ENCODE measurements around the gene ANP32E.
"Not testable (repeated sequence)": the region's sequence is repeated elsewhere in the genome, so short reads cannot be mapped to it uniquely, and the experiment has no call there.

The ANP32E gene

DNA sequence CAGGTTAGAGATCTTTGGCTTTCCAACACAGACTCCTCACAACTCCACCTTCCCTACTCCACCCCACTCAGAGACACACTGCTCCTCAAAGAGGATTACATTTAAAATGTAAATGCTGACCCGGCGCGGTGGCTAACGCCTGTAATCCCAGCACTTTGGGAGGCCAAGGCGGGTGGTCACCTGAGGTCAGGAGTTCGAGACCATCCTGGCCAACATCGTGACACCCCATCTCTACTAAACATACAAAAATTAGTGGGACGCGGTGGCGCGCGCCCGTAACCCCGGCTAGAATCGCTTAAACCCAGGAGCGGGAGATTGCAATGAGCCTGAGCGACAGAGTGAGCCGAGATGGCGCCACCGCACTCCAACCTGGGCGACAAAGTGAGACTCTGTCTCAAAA, 1.8 kb upstream of the ANP32E start:
- no peak overlapping the region for H3K4me2 ChIP-seq (ENCODE audit: low read length, poor library complexity, severe bottlenecking)
- no peak overlapping the region for H2BK15ac ChIP-seq (ENCODE audit: low read depth, poor library complexity, severe bottlenecking)
- H2AFZ ChIP-seq (ENCODE audit: low read depth, low read length): no peak overlapping the region
- H4K8ac ChIP-seq (ENCODE audit: low read length): no peak overlapping the region
- H3K4me3 ChIP-seq (ENCODE audit: insufficient read depth in 1 of 2, low read depth in 1 of 2, low read length in 2 of 2): no peak overlapping the region
- no peak overlapping the region for H3K4ac ChIP-seq (ENCODE audit: low read depth in 1 of 2, low read length in 2 of 2)
- no peak overlapping the region for H3K27ac ChIP-seq (ENCODE audit: low read length, poor library complexity, severe bottlenecking)
- no peaks in the 10 kb centered on the region for H3K36me3 ChIP-seq (ENCODE audit: control insufficient read depth in 1 of 2, insufficient read depth in 2 of 2, low read depth in 1 of 2, low read length in 2 of 2)
- no peak overlapping the region for H3K23ac ChIP-seq (ENCODE audit: low read length in 2 of 2)
- no peak overlapping the region for H3K14ac ChIP-seq (ENCODE audit: low read length in 2 of 2)
- peaks cover 4% of the 10 kb centered on the region for H3K4me1 ChIP-seq (ENCODE audit: control insufficient read depth, insufficient read depth, low read depth, low read length)
- WGBS: over 99% methylated on average over 19 of the region's 21 CpGs
- H3K79me1 ChIP-seq (replicated peaks; ENCODE audit: low read length, poor library complexity, severe bottlenecking): no peaks in the 10 kb centered on the region
- H2BK5ac ChIP-seq (ENCODE audit: low read depth, low read length, poor library complexity, severe bottlenecking): no peak overlapping the region
- H2BK120ac ChIP-seq (ENCODE audit: low read depth, low read length): no peak overlapping the region
- DNase-seq: no peak
- H3K18ac ChIP-seq (ENCODE audit: low read depth in 1 of 2, low read length in 2 of 2): no peak overlapping the region
- H3K27me3 ChIP-seq (ENCODE audit: control insufficient read depth in 1 of 2, insufficient read depth in 1 of 2, low read length in 2 of 2): no peaks in the 10 kb centered on the region
- no peak overlapping the region for H2AK5ac ChIP-seq (ENCODE audit: low read length, severe bottlenecking)
- H2BK12ac ChIP-seq (ENCODE audit: low read length in 2 of 2): no peak overlapping the region
- no peak overlapping the region for H4K91ac ChIP-seq (ENCODE audit: low read length)
- H3K9me3 ChIP-seq (ENCODE audit: control insufficient read depth, low read length): no peaks in the 10 kb centered on the region
- H3K9ac ChIP-seq (ENCODE audit: low read length): no peak overlapping the region

DNA sequence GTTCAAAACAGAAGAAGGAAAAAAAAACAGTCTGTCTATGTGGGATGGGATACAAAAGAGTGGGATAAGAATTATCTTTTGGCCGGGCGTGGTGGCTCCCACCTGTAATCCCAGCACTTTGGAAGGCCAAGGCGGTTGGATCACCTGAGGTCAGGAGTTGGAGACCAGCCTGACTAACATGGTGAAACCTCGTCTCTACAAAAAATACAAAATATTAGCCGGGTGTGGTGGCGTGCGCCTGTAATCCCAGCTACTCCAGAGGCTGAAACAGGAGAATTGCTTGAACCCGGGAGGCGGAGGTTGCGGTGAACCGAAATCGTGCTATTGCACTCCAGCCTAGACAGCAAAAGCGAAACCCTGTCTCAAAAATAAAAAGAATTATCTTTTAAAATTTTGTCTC, 1.3 kb upstream of the ANP32E start:
- H3K4me2 ChIP-seq (ENCODE audit: low read length, poor library complexity, severe bottlenecking); H2BK15ac ChIP-seq (ENCODE audit: low read depth, poor library complexity, severe bottlenecking); H2AK5ac ChIP-seq (ENCODE audit: low read length, severe bottlenecking); H3K4ac ChIP-seq (ENCODE audit: low read depth in 1 of 2, low read length in 2 of 2); H3K18ac ChIP-seq (ENCODE audit: low read depth in 1 of 2, low read length in 2 of 2); H3K27ac ChIP-seq (ENCODE audit: low read length, poor library complexity, severe bottlenecking); H3K4me1 ChIP-seq (ENCODE audit: control insufficient read depth, insufficient read depth, low read depth, low read length); DNase-seq; H2BK5ac ChIP-seq (ENCODE audit: low read depth, low read length, poor library complexity, severe bottlenecking); H3K23ac ChIP-seq (ENCODE audit: low read length in 2 of 2); H2AFZ ChIP-seq (ENCODE audit: low read depth, low read length); H2BK120ac ChIP-seq (ENCODE audit: low read depth, low read length); H4K91ac ChIP-seq (ENCODE audit: low read length); H3K79me1 ChIP-seq (replicated peaks; ENCODE audit: low read length, poor library complexity, severe bottlenecking); H3K14ac ChIP-seq (ENCODE audit: low read length in 2 of 2); H2BK12ac ChIP-seq (ENCODE audit: low read length in 2 of 2); H3K9me3 ChIP-seq (ENCODE audit: control insufficient read depth, low read length); H3K36me3 ChIP-seq (ENCODE audit: control insufficient read depth in 1 of 2, insufficient read depth in 2 of 2, low read depth in 1 of 2, low read length in 2 of 2); H4K8ac ChIP-seq (ENCODE audit: low read length); H3K27me3 ChIP-seq (ENCODE audit: control insufficient read depth in 1 of 2, insufficient read depth in 1 of 2, low read length in 2 of 2): not testable (repeated sequence)
- peak overlapping the region; percentile 99 for H3K9ac ChIP-seq (ENCODE audit: low read length)
- peak overlapping the region in 1 of 2 experiments; percentile 95 for H3K4me3 ChIP-seq (ENCODE audit: insufficient read depth in 1 of 2, low read depth in 1 of 2, low read length in 2 of 2)
- WGBS: 95% methylated on average over 13 of the region's 13 CpGs

DNA sequence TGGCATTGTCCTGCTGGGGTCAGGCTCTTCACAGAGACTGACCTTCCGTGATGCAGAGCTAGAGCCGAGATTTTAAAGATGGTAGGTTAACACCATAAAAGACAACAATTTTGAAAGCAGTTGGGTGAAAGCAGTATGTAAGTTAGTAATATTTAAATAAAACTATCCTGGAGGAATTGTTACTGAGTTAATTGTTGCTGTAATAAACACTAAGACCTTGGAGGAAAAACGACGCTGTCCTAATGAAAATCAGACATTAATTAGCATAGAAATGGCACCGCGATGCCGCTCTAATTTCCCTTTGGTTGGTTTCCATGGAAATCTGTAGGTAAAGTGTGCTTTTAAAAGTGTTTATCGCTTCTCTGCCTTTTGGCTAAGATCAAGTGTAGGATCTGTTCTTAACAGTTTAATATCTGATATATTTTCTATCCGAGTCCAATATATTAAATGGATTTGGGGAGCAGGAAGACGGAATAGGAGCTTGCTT, 745 bp upstream of the ANP32E start:
- H3K4ac ChIP-seq (ENCODE audit: low read depth in 1 of 2, low read length in 2 of 2): peak overlapping the region in 1 of 2 experiments; percentile 13
- no peak for DNase-seq
- H2BK120ac ChIP-seq (ENCODE audit: low read depth, low read length): no peak overlapping the region
- no peak overlapping the region for H2AK5ac ChIP-seq (ENCODE audit: low read length, severe bottlenecking)
- no peak overlapping the region for H4K91ac ChIP-seq (ENCODE audit: low read length)
- no peaks in the 10 kb centered on the region for H3K36me3 ChIP-seq (ENCODE audit: control insufficient read depth in 1 of 2, insufficient read depth in 2 of 2, low read depth in 1 of 2, low read length in 2 of 2)
- no peak overlapping the region for H3K14ac ChIP-seq (ENCODE audit: low read length in 2 of 2)
- no peak overlapping the region for H3K18ac ChIP-seq (ENCODE audit: low read depth in 1 of 2, low read length in 2 of 2)
- peak overlapping the region; percentile 49 to 95 for H3K4me3 ChIP-seq (ENCODE audit: insufficient read depth in 1 of 2, low read depth in 1 of 2, low read length in 2 of 2)
- H2AFZ ChIP-seq (ENCODE audit: low read depth, low read length): peak overlapping the region; percentile 7
- no peak overlapping the region for H2BK12ac ChIP-seq (ENCODE audit: low read length in 2 of 2)
- H2BK5ac ChIP-seq (ENCODE audit: low read depth, low read length, poor library complexity, severe bottlenecking): no peak overlapping the region
- H3K79me1 ChIP-seq (replicated peaks; ENCODE audit: low read length, poor library complexity, severe bottlenecking): no peaks in the 10 kb centered on the region
- no peaks in the 10 kb centered on the region for H3K27me3 ChIP-seq (ENCODE audit: control insufficient read depth in 1 of 2, insufficient read depth in 1 of 2, low read length in 2 of 2)
- H2BK15ac ChIP-seq (ENCODE audit: low read depth, poor library complexity, severe bottlenecking): no peak overlapping the region
- peak overlapping the region; percentile 82 for H3K4me2 ChIP-seq (ENCODE audit: low read length, poor library complexity, severe bottlenecking)
- H3K23ac ChIP-seq (ENCODE audit: low read length in 2 of 2): peak overlapping the region in 1 of 2 experiments; percentile 14
- peaks cover 4% of the 10 kb centered on the region for H3K4me1 ChIP-seq (ENCODE audit: control insufficient read depth, insufficient read depth, low read depth, low read length)
- peak overlapping the region; percentile 3 for H4K8ac ChIP-seq (ENCODE audit: low read length)
- H3K9me3 ChIP-seq (ENCODE audit: control insufficient read depth, low read length): no peaks in the 10 kb centered on the region
- 38% methylated on average over 10 of the region's 10 CpGs for WGBS
- H3K27ac ChIP-seq (ENCODE audit: low read length, poor library complexity, severe bottlenecking): peak overlapping the region; percentile 4
- peak overlapping the region; percentile 99 for H3K9ac ChIP-seq (ENCODE audit: low read length)

DNA sequence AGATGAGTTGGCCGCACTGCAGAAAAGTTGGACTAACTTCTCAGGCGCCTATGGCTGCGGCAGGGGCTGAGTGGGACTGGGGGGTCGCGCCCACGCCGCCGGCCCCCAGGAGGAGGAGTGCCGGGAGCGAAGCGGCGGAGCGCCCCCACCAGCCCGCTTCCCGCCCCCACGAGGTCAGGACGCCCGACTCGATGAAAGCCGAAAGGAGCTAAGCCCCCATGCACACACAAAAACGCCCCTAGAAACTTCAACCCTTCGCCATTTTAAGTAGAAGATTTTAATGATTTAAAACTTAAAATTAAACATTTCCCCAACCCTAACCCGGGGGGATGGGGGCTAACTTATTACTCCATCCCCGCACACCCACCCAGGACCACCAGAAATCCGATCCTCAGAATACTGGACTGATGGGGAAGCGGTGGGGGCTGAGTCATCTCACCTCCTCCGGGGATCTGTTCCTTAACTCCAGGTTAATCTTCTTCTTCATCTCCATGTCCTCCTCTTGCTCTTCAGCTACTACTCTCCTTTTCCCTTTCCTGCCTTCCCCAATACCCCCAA, 539 bp downstream of the ANP32E start:
- H3K18ac ChIP-seq (ENCODE audit: low read depth in 1 of 2, low read length in 2 of 2): peak overlapping the region; percentile 89 to 98
- H3K4me3 ChIP-seq (ENCODE audit: insufficient read depth in 1 of 2, low read depth in 1 of 2, low read length in 2 of 2): peak overlapping the region; percentile 94 to 95
- H2BK12ac ChIP-seq (ENCODE audit: low read length in 2 of 2): peak overlapping the region in 1 of 2 experiments; percentile 72
- DNase-seq: no peak
- WGBS: 2% methylated on average over 9 of the region's 27 CpGs
- peak overlapping the region; percentile 69 for H2AFZ ChIP-seq (ENCODE audit: low read depth, low read length)
- H3K4ac ChIP-seq (ENCODE audit: low read depth in 1 of 2, low read length in 2 of 2): peak overlapping the region; percentile 95 to 98
- peaks cover 0 to 1% of the 10 kb centered on the region in 2 experiments for H3K36me3 ChIP-seq (ENCODE audit: control insufficient read depth in 1 of 2, insufficient read depth in 2 of 2, low read depth in 1 of 2, low read length in 2 of 2)
- peak overlapping the region in 1 of 2 experiments; percentile 99 for H3K23ac ChIP-seq (ENCODE audit: low read length in 2 of 2)
- H3K27me3 ChIP-seq (ENCODE audit: control insufficient read depth in 1 of 2, insufficient read depth in 1 of 2, low read length in 2 of 2): no peaks in the 10 kb centered on the region
- H3K14ac ChIP-seq (ENCODE audit: low read length in 2 of 2): peak overlapping the region; percentile 71 to 80
- peak overlapping the region; percentile 99 for H3K9ac ChIP-seq (ENCODE audit: low read length)
- peaks cover 1% of the 10 kb centered on the region for H3K79me1 ChIP-seq (replicated peaks; ENCODE audit: low read length, poor library complexity, severe bottlenecking)
- H3K9me3 ChIP-seq (ENCODE audit: control insufficient read depth, low read length): no peaks in the 10 kb centered on the region
- peak overlapping the region; percentile 52 for H4K8ac ChIP-seq (ENCODE audit: low read length)
- peak overlapping the region; percentile 83 for H4K91ac ChIP-seq (ENCODE audit: low read length)
- peak overlapping the region; percentile 36 for H2AK5ac ChIP-seq (ENCODE audit: low read length, severe bottlenecking)
- H2BK15ac ChIP-seq (ENCODE audit: low read depth, poor library complexity, severe bottlenecking): no peak overlapping the region
- peak overlapping the region; percentile 94 for H3K4me2 ChIP-seq (ENCODE audit: low read length, poor library complexity, severe bottlenecking)
- H2BK120ac ChIP-seq (ENCODE audit: low read depth, low read length): peak overlapping the region; percentile 42
- H2BK5ac ChIP-seq (ENCODE audit: low read depth, low read length, poor library complexity, severe bottlenecking): peak overlapping the region; percentile 89
- H3K4me1 ChIP-seq (ENCODE audit: control insufficient read depth, insufficient read depth, low read depth, low read length): peaks cover 4% of the 10 kb centered on the region
- H3K27ac ChIP-seq (ENCODE audit: low read length, poor library complexity, severe bottlenecking): peak overlapping the region; percentile 54
